Glutamatergic neuron (in vitro differentiated cells): ENCODE results near the gene DHX32. TPM values are rescaled to one million over a fixed set of nuclear protein-coding genes. Genes with fewer than 3 reads are reported as not detected.

ENCODE experiments used
- DNase-seq: peaks from one replicate; pipeline ENCODE4 v3.0.0; 2022
- H3K27ac Mint-ChIP-seq: one replicate; pipeline ENCODE4 v1.8.0; 2020; ENCODE audit warnings: mild to moderate bottlenecking, mixed read lengths, inconsistent platforms; ENCODE audit not compliant: unreplicated experiment
- H3K27me3 Mint-ChIP-seq: one replicate; pipeline ENCODE4 v1.8.0; 2020; ENCODE audit warnings: mild to moderate bottlenecking, moderate library complexity, mixed read lengths, inconsistent platforms; ENCODE audit not compliant: unreplicated experiment
- H3K36me3 Mint-ChIP-seq: one replicate; pipeline ENCODE4 v1.8.0; 2020; ENCODE audit warnings: mild to moderate bottlenecking, mixed read lengths, inconsistent platforms; ENCODE audit not compliant: unreplicated experiment
- H3K4me1 Mint-ChIP-seq: one replicate; pipeline ENCODE4 v1.8.0; 2020; ENCODE audit warnings: mild to moderate bottlenecking, low read depth, mixed read lengths, inconsistent platforms; ENCODE audit not compliant: unreplicated experiment
- H3K4me3 Mint-ChIP-seq: one replicate; pipeline ENCODE4 v1.8.0; 2020; ENCODE audit warnings: mild to moderate bottlenecking, mixed read lengths, inconsistent platforms; ENCODE audit not compliant: unreplicated experiment
- H3K9me3 Mint-ChIP-seq: one replicate; pipeline ENCODE4 v1.8.0; 2020; ENCODE audit warnings: mild to moderate bottlenecking, moderate library complexity, mixed read lengths, inconsistent platforms; ENCODE audit not compliant: unreplicated experiment
- CTCF ChIP-seq: fragments of 200-600 bp; sonication (generic); IDR thresholded peaks from one replicate; pipeline ENCODE4 v1.5.0; 2021; ENCODE audit not compliant: partially characterized antibody, unreplicated experiment
- total RNA-seq: library from RNA; stranded (reverse); fragmentation: NEBNext Ultra II Directional; extraction: Animal tissue kit (Norgen Biotek cat#: 25700); gene quantifications from one replicate; pipeline ENCODE4 v1.2.1, GENCODE V29; 2021; ENCODE audit not compliant: unreplicated experiment

Gene DHX32
- total RNA-seq, 1 donor from 2014 or later = 11.3 TPM

- DNase-seq = no peak
- TF ChIP-seq CTCF = no peak
- H3K27me3 Mint-ChIP-seq = no peaks in the 10 kb centered on the region
- no peaks in the 10 kb centered on the region for H3K9me3 Mint-ChIP-seq
- peaks cover 5% of the 10 kb centered on the region for H3K36me3 Mint-ChIP-seq
- peaks cover 10% of the 10 kb centered on the region for H3K4me1 Mint-ChIP-seq
- H3K27ac Mint-ChIP-seq = no peak overlapping the region
- no peak overlapping the region for H3K4me3 Mint-ChIP-seq
Measured at GRCh38 chr10:125797424-125797823, 83.7 kb downstream of the DHX32 start.

GRCh38 chr10:125795637-125796190, 85.4 kb downstream of the DHX32 start:
- no peak for DNase-seq
- Mint-ChIP-seq H3K27me3 (no peaks in the 10 kb centered on the region), H3K36me3 (peaks cover 1% of the 10 kb centered on the region), H3K4me3 (no peak overlapping the region), H3K4me1 (peaks cover 10% of the 10 kb centered on the region), H3K9me3 (no peaks in the 10 kb centered on the region), H3K27ac (no peak overlapping the region)
- no peak for TF ChIP-seq CTCF

GRCh38 chr10:125795128-125795527, 86.0 kb downstream of the DHX32 start:
- H3K4me3 Mint-ChIP-seq = no peak overlapping the region
- peaks cover 2% of the 10 kb centered on the region for H3K36me3 Mint-ChIP-seq
- H3K4me1 Mint-ChIP-seq = peaks cover 10% of the 10 kb centered on the region
- no peak for DNase-seq
- H3K27me3 Mint-ChIP-seq = no peaks in the 10 kb centered on the region
- peaks cover under 1% of the 10 kb centered on the region for H3K9me3 Mint-ChIP-seq
- no peak for TF ChIP-seq CTCF
- no peak overlapping the region for H3K27ac Mint-ChIP-seq

GRCh38 chr10:125792342-125793300, 88.5 kb downstream of the DHX32 start:
- H3K27ac Mint-ChIP-seq = no peak overlapping the region

More at GRCh38 chr10:125792342-125793300, 88.5 kb downstream of the DHX32 start:
- Mint-ChIP-seq H3K9me3 (peaks cover 2% of the 10 kb centered on the region), H3K27me3 (no peaks in the 10 kb centered on the region), H3K36me3 (peaks cover 5% of the 10 kb centered on the region), H3K4me3 (no peak overlapping the region), H3K4me1 (peaks cover 8% of the 10 kb centered on the region)
- DNase-seq = no peak
- no peak for TF ChIP-seq CTCF
